AG04449 (cell line): ENCODE data around the gene HECTD1.

Experiments used
- CTCF ChIA-PET: fragments of 350-600 bp; formaldehyde crosslinking; extraction: SDS; loops from one replicate; lab custom pipeline; 2021; ENCODE audit warnings: antibody characterized with exemption; lab: Yijun Ruan, JAX
- POLR2A ChIA-PET: fragments of 400-600, 350-600 bp; formaldehyde crosslinking; extraction: SDS; loops from one replicate; lab custom pipeline; 2020; ENCODE audit warnings: antibody characterized with exemption, inconsistent platforms; lab: Yijun Ruan, JAX
- DNase-seq: peaks from one replicate; pipeline ENCODE4 v3.0.0-alpha.2; 2010; ENCODE audit warnings: low read depth, low spot score
- H3K4me3 ChIP-seq: 2 replicates; pipeline ENCODE4 v1.5.1; 2011; ENCODE audit warnings: low read depth, mild to moderate bottlenecking, control low read depth, low read length
- TF ChIP-seq, protein P1 (sequence below): IDR thresholded peaks from one replicate; pipeline ENCODE4 v1.5.1; 2011; ENCODE audit warnings: mild to moderate bottlenecking, moderate library complexity, low read length, control low read depth, inconsistent platforms; ENCODE audit not compliant: insufficient read depth; ENCODE audit errors: missing control alignments

The HECTD1 gene

GRCh38 chr14:31229009-31229408 is 21.4 kb upstream of the HECTD1 start:
- DNase-seq: no peak
- CTCF ChIA-PET: interaction anchor here (1.3 to 1.8 kb wide), 3 partner anchors 14 to 49 kb away, joined by 3 to 15 read pairs (median 4); partner anchors contain the start of gene HECTD1
- TF ChIP-seq, protein P1, sequence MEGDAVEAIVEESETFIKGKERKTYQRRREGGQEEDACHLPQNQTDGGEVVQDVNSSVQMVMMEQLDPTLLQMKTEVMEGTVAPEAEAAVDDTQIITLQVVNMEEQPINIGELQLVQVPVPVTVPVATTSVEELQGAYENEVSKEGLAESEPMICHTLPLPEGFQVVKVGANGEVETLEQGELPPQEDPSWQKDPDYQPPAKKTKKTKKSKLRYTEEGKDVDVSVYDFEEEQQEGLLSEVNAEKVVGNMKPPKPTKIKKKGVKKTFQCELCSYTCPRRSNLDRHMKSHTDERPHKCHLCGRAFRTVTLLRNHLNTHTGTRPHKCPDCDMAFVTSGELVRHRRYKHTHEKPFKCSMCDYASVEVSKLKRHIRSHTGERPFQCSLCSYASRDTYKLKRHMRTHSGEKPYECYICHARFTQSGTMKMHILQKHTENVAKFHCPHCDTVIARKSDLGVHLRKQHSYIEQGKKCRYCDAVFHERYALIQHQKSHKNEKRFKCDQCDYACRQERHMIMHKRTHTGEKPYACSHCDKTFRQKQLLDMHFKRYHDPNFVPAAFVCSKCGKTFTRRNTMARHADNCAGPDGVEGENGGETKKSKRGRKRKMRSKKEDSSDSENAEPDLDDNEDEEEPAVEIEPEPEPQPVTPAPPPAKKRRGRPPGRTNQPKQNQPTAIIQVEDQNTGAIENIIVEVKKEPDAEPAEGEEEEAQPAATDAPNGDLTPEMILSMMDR: no peak
- no peak overlapping the region for H3K4me3 ChIP-seq
- POLR2A ChIA-PET: interaction anchor here (1.4 kb wide), 1 partner anchor 22 kb away, joined by 4 read pairs; the partner anchor contains the start of gene HECTD1

GRCh38 chr14:31228533-31228932 is 20.9 kb upstream of the HECTD1 start:
- CTCF ChIA-PET: interaction anchor here (1.3 to 1.8 kb wide), 3 partner anchors 13 to 49 kb away, joined by 3 to 15 read pairs (median 4); partner anchors contain the start of gene HECTD1
- DNase-seq: no peak

GRCh38 chr14:31224808-31225207 is 17.2 kb upstream of the HECTD1 start:
- DNase-seq: no peak
- CTCF ChIA-PET: interaction anchor here (1.5 kb wide), 1 partner anchor 17 kb away, joined by 6 read pairs; the partner anchor contains the start of gene HECTD1
- TF ChIP-seq, protein P1: no peak
- no peak overlapping the region for H3K4me3 ChIP-seq
- POLR2A ChIA-PET: no interaction called here

More at GRCh38 chr14:31228533-31228932, 20.9 kb upstream of the HECTD1 start:
- no peak overlapping the region for H3K4me3 ChIP-seq
- TF ChIP-seq, protein P1: no peak
- POLR2A ChIA-PET: interaction anchor here (1.4 kb wide), 1 partner anchor 21 kb away, joined by 4 read pairs; the partner anchor contains the start of gene HECTD1

GRCh38 chr14:31223331-31223730 is 15.7 kb upstream of the HECTD1 start:
- ChIA-PET CTCF (interaction anchor here (4.0 kb wide), 1 partner anchor 15 kb away, joined by 20 read pairs; the partner anchor contains the start of gene HECTD1), POLR2A (no interaction called here)
- H3K4me3 ChIP-seq: no peak overlapping the region
- no peak for DNase-seq
- TF ChIP-seq, protein P1: no peak

GRCh38 chr14:31222834-31223233 is 15.2 kb upstream of the HECTD1 start:
- ChIA-PET POLR2A (interaction anchor here (0.7 kb wide), 1 partner anchor 1548 kb away, joined by 6 read pairs; no protein-coding TSS in a partner anchor), CTCF (interaction anchor here (4.0 kb wide), 1 partner anchor 14 kb away, joined by 20 read pairs; the partner anchor contains the start of gene HECTD1)
- TF ChIP-seq, protein P1: no peak
- H3K4me3 ChIP-seq: no peak overlapping the region
- DNase-seq: no peak

GRCh38 chr14:31221266-31221665 is 13.7 kb upstream of the HECTD1 start:
- ChIA-PET CTCF (interaction anchor here (4.0 kb wide), 1 partner anchor 13 kb away, joined by 20 read pairs; the partner anchor contains the start of gene HECTD1), POLR2A (no interaction called here)
- H3K4me3 ChIP-seq: no peak overlapping the region
- TF ChIP-seq, protein P1: no peak
- no peak for DNase-seq
